GM18909 (cell line): ENCODE results near the gene RPS19.
"Not testable (repeated sequence)": the region's sequence is repeated elsewhere in the genome, so short reads cannot be mapped to it uniquely, and the experiment has no call there.

Experiments used
- ATAC-seq: cut with Tn5 transposase; IDR thresholded peaks from one replicate; pipeline ENCODE4 v1.9.1; 2021; ENCODE audit warnings: mild to moderate bottlenecking; ENCODE audit not compliant: unreplicated experiment, poor library complexity

Gene RPS19

DNA sequence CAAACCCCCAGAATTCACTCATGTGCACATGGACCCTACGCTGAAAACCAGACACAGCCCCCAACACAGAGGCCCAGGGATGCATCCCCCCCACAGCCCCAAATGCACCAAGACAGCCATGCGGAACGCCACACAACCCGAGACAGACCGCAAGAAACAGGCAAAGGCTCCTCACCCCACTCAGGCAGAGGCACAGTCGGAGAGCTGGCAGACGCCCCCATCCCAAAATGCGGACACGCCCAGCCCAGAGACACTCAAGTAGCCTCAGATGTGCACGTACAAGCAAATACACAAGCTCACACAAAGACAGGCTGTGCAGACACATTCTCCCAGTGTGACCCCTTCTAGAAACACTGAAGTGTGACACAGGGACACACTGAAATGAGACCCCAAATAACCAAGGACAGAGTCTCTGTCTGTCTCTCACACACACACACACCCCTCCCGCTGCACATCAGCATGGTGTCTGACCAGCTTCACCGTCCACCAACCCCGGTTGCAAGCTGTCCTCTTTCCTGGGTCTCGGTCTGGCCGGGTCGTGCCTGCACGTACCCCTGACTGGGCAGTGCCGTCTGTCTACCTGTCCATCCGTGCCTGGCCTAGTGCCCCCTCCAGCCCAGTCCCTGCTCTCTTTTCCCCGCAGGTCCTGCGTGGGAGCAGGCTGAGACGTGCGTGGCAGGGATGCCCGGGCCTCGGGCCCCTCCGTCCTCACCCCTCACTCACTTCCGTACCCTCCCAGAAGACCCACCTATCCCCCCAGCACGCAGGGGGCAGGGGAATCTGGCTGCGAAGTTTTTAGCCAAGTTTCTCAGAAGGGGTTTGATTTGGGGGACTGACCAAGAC, 52.1 kb downstream of the RPS19 start:
- ATAC-seq = no peak

DNA sequence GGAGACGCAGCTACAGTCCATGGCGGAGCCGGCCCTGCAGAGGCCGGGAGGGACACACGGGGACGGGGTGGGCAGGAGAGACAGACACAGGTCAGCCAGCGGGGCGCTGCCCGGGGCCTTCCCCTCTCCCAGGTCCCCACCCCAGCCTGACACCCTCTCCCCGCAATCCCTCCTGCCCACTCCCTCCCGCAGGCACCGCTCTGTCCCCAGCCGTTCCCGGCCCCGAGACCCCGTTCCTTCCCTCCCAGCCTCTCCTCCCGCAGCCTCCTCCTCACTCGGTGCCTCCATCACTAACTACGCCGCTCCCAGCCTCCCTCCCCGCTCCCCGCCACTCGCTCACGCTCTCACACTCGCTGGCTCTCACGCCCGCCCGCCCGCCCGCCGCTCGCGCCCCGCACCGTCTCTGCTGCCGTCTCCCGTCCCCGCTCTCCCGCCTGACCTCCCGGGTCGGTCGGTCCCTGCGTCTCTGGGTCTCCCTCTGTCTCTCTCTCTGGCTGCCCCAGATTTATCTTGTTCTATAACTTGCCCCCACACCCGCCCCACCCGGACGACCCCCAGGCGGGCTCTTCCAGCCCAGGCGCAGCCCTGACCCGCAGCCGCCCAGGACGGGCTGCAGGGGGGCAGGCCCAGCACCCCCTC, 53.0 kb downstream of the RPS19 start:
- no peak for ATAC-seq

DNA sequence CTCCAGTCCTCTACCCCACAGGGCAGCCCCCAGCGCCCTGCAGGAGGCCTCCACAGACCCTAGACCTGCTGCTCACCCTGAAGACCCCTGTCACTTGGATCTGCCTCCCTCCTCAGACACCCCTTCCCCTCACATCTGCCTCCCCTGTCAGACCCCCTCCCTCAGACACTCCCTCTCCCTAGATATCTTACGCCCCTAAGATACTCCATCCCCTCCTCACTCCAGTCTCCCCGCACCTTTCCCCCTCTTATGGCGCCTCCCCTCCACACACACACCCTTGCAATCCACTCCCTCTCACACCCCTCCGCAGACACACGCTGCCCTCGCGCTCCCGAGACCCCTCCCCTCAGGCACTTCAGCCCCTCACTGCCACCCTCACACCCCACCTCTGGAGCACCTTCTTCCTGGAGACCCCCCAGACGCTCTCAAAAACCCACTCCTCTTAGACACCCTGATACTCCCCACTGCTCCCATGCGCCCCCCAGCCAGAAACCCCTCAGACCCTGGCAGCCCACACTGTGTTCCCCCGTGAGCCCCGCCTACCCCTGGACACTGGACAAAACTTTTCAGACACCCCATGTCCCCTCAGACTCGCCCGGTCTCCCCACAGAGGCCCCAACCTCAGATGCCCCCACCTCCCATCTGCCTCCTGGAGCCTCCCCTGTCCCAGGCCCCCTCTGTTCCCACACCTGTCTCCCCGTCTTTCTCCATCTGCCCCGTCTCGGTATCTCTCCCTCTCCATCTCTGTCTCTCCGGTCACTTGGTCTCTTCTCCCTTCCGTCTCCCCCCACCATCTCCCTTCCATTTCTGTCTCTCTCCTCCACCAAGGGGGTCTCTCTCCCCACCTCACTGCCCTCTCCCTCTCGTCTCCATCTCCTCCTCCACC, 53.7 kb downstream of the RPS19 start:
- no peak for ATAC-seq

DNA sequence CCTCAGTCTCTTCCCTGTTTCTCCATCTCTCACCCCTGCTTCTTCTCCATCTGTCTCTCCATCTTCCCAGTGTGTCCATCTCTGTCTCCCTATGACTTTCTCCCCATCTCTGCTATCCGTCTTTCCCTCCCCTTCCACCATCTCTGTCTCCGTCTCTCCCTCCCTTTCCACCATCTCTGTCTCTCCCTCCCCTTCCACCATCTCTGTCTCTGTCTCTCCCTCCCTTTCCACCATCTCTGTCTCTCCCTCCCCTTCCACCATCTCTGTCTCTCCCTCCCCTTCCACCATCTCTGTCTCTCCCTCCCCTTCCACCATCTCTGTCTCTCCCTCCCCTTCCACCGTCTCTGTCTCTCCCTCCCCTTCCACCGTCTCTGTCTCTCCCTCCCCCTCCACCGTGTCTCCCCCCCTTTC, 54.4 kb downstream of the RPS19 start:
- ATAC-seq = not testable (repeated sequence)

DNA sequence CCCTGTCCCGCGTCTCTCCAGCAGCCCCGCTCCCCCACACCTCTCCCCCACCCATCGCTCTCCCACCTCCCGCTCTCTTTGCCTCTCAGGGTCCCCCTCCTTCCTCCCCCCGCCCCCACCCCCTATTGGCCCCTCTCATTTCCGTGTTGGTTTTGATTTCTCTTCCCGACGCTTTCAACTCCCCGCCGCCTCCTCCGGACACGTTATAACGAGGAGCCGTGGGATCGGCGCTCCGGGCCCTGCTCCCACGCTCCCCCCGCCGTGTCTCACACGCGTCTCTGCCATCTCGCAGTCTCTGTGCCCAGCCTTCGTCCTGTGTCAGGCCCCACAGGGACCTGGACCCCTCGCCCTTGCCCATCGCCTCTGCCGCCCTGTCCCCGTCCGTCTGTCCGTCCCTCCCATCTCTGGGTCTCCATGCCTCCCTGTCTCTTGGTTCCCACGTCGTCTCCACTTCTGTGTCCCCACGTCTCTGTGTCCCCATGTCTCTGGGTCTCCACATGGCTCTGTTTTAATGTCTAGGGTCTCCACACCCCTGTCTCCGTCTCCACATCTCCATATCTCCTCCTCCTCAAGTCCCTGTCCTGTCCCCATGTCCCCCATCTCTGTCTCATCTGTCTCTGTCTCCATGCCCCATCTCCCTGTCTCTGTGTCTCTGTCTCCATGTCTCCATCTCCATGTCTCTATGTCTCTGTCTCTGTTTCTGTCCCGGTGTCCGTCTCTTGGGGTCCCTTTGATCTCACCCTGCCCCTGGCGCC, 55.1 kb downstream of the RPS19 start:
- no peak for ATAC-seq

DNA sequence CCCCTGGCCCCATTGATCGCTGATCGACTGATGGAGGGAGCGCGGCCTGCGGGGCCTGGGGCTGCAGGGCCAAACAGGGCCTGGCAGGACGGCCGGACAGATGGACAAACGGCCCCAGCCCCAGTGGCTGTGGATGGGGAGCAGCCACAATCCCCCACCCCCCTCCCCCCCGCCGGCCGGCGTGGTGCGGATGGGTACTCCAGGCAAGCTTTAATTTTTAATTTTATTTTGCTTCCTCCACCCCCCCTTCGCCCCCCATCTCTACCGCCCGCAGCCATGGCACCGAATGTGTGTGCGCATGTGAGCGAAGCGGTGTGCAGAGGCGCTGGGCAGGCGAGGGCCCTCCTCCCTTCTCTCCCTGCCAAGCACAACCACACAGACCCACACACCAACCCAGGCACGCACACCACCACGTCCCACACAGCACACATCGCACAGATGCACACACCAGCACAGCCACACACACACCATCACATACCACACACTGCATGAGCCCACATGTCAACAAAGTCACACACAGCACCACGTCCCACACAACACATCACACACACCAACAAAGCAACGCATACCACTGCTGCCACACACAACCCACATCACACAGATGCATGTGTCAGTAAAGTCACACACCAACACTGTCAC, 55.8 kb downstream of the RPS19 start:
- no peak for ATAC-seq

DNA sequence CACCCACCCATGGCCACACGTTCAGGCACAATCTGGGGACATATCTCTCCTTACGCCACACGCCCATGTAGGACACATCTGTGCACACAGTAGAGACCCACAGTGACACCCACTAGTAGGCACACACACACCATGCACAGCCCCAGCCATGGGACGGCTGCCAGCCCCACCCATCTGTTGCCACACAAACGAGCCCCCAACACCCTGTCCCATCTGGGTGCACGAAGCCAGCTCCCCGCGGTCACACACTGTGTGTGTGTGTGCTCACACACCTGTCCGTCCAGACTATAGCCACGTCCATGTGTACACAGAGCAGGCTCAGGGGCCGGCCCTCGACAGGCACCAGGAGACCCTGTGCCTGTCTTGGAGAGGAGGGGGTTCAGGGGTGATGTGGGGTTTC, 57.6 kb downstream of the RPS19 start:
- ATAC-seq = no peak

DNA sequence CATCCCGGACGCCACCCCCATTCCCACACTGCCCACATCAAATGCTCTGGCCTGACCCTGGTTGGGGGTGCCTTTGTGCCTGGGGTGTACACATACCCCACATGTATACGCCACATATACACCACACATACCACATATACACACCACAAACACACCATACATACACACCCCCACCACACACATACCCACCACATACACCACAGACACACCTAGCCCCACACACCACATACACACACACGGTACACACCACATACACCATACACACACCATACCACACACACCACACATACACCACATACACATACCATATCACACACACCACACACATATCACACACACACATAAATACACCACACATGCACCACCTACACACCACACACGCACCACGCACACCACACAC, 58.0 kb downstream of the RPS19 start:
- ATAC-seq = no peak

DNA sequence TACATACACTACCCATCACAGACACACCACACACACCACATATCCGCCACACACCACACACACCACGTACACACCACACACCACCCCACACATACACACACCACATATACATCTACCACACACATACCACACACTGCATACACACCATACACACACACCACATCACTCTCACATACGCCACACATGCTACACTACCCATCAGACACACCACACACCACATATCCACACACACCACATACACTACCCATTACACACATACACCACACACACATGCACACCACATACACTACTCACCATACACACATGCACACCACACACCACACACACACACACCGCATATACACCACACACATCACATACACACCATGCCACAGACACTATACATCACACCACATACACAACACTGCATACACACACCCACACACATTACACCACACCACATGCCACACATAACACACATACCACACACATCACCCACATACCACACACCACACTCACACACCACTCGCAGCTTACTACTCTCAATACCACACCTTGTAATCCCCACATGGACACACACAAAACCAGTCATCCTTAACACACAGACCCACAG, 58.7 kb downstream of the RPS19 start:
- no peak for ATAC-seq

DNA sequence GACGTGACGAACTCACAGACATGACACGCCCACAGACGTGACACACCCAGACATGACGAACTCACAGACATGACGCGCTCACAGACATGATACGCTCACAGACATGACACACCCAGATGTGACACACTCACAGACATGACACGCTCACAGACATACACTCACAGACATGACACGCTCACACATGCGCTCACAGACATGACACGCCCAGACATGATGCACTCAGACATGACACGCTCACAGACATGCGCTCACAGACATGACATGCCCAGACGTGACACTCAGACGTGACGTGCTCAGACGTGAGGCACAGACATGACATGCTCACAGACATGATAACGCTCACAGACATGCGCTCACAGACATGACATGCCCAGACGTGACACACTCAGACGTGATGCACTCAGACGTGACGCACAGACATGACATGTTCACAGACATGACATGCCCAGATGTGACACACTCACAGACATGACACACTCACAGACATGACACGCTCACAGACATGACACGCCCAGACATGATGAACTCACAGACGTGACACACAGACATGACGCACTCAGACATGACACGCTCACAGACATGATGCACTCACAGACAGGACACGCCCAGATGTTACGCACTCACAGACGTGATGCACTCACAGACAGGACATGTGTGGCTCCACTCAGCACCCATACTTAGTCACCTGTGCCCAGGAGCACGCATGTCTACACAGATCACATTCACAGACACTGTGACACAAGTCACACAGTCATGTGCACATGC, 60.1 kb downstream of the RPS19 start:
- ATAC-seq = no peak

DNA sequence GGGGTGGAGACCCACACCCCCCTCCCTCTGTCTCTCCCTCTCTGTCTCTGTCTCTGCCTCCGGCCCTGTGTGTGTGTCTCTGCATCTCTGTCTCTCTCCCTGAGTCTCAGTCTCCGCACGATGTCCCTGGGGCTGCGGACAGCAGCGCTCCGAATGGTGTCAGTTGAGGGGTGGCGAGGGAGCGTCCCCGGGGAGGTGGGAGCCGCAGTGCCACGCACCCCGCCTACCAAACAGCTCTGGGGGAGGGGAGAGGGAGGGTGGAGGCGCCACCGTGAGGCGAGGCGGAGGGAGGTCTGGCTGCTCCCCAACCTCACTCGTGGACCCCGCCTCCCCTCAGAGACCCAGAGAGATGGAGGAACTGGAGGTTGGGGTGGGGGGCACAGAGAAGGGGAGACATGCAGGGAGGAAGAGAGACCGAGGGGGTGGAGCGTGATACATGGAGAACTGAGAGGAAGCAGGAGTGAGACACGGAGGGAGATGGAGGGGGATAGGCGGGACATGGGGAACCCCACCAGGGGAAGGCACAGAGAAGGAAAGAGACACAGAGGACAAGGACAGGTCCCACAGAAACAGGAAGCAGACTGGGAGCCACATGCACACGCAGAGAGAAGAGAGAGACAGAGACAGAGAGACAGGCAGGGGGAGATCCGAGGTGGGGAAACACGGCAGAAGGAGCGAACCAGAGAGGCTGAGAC, 61.0 kb downstream of the RPS19 start:
- no peak for ATAC-seq

DNA sequence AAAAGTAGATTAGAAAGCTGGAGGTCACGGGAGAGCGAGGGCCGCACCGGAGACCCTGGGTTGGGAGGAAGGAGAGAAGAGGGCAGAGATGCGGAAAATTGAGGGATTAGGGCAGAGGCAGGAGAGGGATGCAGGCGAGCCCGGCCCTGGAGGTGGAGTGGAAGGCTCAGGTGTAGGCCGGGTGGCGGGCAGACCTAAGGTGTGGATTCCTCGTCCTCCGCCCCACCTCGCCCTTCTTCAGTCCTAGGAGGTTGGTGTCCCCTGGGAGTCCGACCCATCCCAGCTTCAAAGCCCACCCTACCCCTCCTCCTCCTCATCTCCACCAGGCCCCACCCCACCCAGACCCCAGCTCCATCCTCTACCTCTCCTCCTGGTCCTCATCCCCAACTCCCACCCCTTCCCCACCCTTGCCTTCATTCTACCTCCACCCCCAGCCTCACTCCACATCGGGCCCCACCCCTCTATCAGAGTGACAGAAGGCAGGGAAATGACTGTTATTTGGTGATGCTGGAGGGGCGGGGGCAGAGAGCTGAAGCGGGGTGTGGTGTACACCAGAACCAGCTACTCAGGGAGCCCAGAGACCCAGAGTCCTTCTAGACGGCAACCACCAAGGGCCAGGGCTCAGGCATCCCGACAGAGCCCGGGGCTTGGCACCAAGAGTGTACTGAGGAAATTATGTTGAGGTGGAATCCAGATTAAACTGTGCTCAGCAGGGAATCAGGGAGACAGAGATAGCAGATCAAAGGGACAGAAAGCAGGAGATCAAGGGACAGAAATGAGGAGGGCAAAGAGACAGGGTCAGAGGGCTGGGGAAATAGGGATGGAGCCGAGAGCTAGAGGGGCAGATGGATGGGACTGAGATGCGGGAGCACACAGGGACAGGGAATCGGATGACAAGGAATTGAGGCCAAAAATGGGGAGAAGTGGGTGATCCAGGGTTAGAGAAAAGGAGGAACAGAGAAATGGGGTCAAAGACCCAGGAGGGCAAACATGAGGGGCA, 61.8 kb downstream of the RPS19 start:
- ATAC-seq = no peak
